ENCODE data around the gene SPHK1. TPM values are rescaled to one million over a fixed set of nuclear protein-coding genes. Genes with fewer than 3 reads are reported as not detected.

Gene SPHK1
- total RNA-seq, 1 donor from 2014 or later: 4.0 TPM

- no peak for DNase-seq (ENCODE audit: low spot score)
Measured at GRCh38 chr17:76433693-76434092, 49.3 kb downstream of the SPHK1 start.

- DNase-seq (ENCODE audit: low spot score): no peak
Measured at GRCh38 chr17:76434870-76435269, 50.5 kb downstream of the SPHK1 start.

- DNase-seq (ENCODE audit: low spot score): no peak
Measured at GRCh38 chr17:76435751-76436150, 51.3 kb downstream of the SPHK1 start.

Other genes with a start within 250 kb of the SPHK1 start
- not detected for gene FOXJ1, start 243.4 kb upstream of the SPHK1 start, total RNA-seq
- 3.3 TPM for gene RNF157, start 144.1 kb upstream of the SPHK1 start, total RNA-seq
- 109 TPM for gene UBALD2, start 119.3 kb upstream of the SPHK1 start, total RNA-seq
- gene QRICH2, start 76.3 kb upstream of the SPHK1 start, total RNA-seq: 3.8 TPM
- 52.2 TPM for gene PRPSAP1, start 30.7 kb upstream of the SPHK1 start, total RNA-seq
- gene UBE2O, start 68.5 kb downstream of the SPHK1 start, total RNA-seq: 26.0 TPM
- not detected for gene AANAT, start 83.0 kb downstream of the SPHK1 start, total RNA-seq
- 48.8 TPM for gene RHBDF2, start 116.8 kb downstream of the SPHK1 start, total RNA-seq
- gene CYGB, start 153.1 kb downstream of the SPHK1 start, total RNA-seq: 14.7 TPM
- 4.3 TPM for gene PRCD, start 155.4 kb downstream of the SPHK1 start, total RNA-seq
- gene ST6GALNAC2, start 201.3 kb downstream of the SPHK1 start, total RNA-seq: 2.4 TPM